Stimulated activated CD8-positive, alpha-beta memory T cell treated with anti-CD3 and anti-CD28 coated beads, Interleukin-4, amount 100 ng/mL, for 24 hours (primary cell): ENCODE measurements around the gene HCRT.
"Not testable (repeated sequence)": the region's sequence is repeated elsewhere in the genome, so short reads cannot be mapped to it uniquely, and the experiment has no call there.

Experiments used
- DNase-seq: peaks from one replicate; pipeline ENCODE4 v3.0.0-alpha.2; 2020; ENCODE audit warnings: low read depth

HCRT gene

DNA sequence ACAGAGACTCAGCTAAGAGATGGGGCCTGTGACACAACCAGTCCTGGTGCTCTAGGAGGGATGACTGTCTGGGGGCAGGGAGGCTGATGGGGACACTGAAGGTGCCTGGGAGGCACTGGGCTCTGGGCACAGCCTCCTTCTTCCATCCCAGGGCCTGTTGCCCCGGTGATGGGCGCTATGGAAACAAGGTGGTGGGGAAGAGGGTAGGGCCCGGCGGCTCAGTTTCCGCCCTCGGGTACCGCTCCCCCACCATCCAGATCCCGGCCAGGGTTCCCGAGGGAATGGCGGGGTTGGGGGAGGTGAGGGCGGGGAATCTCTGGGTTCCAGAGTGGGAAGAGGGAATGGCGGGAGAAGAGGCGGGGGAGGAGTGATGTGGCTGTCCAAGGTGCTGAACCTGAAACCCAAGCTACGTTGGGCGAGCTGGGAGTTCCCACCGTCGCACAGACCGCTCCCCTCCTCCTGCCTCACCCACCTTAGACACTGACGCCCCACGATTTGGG is 5.3 kb downstream of the HCRT start:
- no peak for DNase-seq

DNA sequence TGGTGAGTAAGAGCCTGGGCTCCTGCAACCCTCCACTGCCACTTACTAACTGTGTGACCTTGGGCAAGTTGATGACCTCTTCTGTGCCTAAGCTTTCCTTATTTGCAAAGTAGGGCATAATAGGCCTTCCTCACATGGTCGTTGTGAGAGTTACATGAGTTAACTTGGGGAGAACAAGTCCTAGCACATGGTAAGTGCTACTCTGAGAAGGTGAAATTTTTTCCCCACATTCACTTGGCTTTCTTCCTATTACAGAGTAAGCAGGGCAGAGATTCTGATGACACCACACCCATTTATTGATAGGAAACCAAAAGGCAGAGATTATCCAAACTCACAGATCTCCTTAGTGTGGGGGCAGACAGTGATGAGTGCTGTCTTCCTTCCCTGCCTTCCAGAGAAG is 5.9 kb downstream of the HCRT start:
- DNase-seq, result no peak

DNA sequence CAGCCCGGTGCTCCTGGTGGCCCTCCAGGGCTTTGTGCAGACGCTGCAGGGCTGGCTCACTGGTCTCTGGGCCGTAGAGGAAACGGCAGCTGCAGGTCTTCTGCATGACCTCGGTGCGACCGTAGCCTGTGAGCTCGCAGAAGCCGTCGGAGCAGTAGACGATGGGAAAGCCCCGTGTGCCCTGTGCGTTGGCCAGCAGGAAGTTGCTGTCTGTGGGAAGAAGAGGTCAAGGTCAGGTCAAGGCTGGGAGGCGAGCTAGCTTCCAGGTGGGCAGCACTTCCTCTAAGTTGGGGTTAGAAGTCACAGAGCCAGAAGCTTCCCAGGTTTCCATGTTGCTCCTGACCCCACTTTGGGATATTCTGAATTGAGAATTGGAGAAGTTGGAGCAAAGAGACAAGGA is 6.4 kb downstream of the HCRT start:
- DNase-seq, result no peak

DNA sequence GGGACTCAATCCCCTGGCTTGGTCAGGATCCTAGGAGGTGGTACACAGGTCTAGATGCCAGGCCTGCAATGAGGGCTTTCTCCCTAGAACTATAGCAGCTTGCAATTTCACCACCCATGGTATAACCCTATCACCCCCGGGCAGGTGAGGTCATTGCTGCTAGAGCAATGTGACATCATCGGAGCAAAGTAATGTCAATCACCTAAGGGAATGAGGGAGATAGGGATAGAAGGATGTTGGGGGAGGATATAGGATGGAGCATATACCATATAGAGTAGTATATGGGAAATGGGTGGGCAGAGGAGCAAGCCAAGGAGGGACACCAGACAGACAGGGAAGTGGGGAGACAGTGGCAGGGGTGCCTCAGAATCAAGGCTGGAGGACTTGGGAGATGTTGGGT is 7.6 kb downstream of the HCRT start:
- no peak for DNase-seq

DNA sequence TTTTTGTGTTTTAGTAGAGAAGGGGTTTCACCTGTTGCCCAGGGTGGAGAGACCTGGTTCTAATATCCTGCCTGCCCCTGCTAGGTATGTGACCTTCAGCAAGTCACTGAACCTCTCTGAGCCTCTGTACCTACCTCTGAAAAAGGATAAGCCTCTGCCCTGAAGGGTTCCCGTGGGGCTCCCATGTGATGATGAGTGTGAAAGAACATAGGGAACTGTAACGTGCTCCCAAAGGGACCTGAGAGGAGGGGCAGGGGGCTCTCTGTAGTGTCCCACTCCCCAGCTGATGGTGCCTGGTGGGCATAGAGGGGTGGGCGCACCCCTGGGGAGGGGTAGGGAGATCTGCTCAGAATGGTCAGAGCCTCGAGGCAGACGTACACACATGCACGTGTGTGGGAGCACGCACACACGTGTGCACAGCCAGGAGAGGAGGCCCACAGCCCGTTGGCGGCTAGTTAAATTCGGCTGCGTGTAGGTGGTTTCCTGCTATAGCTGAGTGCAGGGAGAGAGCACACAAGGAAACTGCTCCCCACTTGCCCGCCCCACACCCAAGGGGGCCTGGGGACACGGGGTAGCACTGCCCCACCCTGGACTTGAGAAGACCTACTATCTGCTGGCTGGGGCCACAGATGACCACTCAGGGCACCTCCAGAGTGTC is 11.0 kb downstream of the HCRT start:
- DNase-seq, result no peak

DNA sequence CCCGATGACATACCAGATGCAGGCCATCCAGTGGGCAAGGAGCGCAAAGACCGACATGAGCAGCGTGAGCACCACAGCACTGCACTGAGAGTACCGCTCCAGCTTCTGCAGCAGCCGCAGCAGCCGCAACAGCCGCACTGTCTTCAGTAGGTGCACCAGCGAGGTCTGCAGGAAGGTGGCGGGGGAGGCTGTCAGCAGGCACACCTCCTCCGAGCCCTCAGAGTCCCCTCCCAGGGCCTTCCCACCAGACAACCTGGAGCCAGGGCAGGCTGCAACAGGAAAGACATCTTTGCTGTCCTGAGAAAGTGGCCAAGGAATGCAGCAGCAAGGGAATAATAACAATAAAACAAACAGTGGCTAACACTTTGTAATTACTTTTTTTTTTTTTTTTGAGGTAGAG is 13.4 kb downstream of the HCRT start:
- DNase-seq, result no peak

DNA sequence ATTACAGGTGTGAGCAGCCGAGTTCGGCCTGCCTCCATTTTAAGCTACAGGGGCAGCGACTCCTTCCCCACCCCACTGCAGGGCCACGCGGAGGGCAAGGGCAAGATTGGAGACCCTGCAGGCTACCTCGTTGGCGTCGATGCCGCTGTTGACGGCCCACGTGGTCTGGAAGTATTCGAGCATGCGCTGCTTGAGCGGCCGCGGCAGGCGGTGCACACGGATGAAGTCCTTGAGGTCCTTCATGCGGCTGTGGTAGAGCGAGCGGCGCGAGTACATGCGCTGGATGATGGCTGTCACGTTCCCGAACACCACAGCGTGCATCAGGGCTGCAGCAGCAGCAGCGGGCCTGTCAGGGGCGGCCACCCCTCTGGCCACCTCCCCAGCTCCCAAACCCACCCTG is 15.9 kb downstream of the HCRT start:
- DNase-seq, result no peak

DNA sequence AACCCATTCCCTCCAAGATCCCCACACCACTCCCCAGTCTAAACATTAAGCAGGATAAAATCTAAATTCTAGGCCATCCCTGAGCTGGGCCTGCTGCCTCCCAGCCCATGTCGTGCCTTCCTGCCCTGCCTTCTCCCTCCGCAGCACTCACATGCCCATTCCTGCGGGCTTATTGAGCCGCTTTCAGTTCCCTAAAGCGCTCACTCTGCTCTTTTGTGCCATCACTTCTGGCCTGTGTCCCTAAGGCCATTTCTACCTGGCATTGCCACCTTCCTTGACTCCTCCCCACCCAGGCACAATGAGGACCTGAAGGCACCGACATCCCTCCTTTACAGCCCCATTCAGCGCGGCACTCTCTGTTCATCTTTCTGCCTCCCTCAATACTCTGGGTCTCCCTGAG is 17.4 kb downstream of the HCRT start:
- no peak for DNase-seq

DNA sequence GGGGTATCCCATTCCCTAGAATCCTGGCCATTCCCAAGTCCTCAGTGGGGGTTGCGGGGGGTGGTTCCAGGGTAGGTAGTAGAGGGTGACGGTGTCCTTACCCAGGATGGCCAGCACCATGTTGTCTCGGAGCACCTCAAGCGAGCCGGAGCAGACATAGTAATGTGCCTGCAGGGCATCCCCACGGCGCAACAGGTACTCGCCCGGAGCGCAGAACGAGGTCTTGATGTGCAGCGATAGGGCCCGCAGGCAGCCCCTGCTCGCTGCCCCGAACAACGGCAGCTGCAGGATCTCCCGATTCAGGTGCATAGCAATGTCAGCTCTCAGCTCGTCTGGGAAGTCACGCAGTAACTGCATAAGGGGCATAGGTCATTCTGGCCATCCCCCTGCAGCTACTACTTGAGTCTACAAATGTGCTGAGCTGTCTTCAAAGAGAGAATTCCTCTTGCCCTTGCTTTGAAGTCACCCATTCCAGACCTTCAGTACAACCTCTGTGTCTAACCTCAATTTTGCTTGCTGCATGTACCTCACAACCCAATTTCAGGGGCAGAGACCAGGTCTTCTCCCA is 19.0 kb downstream of the HCRT start:
- DNase-seq, result no peak

DNA sequence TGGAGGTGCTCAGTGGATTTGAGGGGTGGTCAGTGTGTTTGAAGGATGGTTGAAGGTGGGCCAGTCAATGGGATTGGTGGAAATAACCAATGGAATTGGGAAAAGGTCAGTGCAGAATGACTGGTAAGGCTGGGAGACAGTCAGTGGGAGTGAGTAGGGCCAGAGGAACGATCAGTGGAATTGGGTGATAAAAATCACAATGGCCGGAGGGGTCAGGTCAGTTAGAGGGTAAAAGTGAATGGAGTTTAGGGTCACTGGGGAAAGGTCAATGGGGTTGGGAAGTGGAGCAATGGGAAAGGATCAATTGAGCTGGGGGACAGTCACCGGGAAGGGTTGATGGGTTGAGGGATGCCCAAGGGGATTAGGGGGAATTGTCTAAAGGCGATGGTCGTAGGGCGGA is 19.5 kb downstream of the HCRT start:
- no peak for DNase-seq

DNA sequence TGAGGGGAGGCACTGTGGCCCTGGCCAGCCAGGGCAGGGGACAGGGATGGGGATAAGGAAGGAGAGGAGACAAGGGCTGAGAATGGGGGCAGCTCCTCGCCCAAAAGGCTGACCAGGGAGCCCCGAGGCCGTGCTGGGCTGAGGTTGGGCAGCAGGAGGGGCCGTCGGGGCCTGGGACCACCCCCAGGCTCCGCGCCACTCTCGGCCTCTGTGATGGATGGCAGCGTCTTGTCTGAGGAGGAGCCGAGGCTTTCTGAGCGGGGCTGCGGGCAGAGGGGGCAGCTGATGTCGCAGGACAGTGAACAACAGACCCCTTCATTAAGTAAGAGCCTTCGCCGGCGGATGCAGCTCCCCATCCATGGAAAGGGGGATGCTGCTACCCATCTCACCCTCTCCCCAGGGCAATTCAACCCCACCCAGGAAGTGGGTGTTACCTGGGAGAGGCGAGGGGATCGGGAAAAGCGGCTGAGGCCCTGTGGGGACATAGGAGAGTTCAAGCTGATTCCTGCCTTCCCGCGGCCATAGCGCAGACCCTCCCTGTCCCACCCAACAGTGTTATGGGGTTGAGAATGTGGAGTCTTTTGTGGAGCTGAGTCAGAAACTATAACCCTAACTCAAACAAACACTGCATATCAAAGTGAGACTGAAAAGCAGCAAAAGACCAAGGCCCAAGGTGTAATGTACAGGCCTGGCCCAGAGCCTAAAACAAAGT is 21.4 kb downstream of the HCRT start:
- DNase-seq, result no peak

DNA sequence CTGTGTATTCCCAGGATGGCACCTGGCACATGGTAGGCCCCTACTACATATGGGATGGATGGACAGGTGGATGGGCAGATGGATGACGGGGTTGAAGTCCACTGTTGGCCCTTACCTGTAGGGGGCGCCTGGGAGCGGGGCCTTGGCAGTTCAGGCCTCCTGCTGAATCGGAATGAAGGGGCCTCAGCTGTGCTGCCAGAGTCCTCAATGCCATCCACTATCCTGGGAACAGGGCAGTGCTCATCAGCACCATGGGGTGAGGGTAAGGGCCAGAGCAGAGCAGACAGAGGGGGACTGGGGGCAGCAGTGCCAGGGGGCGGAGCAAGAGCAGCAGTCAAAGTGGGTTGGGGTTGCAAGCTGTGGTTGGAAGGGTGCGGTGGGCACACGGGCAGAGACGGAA is 22.1 kb downstream of the HCRT start:
- DNase-seq, result no peak

DNA sequence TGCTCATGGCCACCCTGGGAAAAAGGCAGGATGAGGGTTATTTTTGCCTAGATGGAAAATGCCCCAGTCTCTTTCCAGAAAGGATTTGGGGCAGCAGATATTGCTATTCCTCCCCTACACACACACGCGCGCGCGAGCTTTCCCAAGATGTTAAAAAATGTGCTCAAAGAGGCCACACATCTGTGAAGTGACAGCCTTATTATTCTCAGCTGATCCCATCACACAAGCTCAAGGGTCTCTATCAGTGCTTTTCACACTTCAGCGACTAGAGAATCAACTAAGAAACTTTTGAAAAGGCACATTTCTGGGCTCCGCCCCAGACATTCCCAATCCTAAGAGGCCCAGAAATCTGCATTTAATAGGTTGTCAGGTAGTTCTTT is 24.7 kb downstream of the HCRT start:
- no peak for DNase-seq

DNA sequence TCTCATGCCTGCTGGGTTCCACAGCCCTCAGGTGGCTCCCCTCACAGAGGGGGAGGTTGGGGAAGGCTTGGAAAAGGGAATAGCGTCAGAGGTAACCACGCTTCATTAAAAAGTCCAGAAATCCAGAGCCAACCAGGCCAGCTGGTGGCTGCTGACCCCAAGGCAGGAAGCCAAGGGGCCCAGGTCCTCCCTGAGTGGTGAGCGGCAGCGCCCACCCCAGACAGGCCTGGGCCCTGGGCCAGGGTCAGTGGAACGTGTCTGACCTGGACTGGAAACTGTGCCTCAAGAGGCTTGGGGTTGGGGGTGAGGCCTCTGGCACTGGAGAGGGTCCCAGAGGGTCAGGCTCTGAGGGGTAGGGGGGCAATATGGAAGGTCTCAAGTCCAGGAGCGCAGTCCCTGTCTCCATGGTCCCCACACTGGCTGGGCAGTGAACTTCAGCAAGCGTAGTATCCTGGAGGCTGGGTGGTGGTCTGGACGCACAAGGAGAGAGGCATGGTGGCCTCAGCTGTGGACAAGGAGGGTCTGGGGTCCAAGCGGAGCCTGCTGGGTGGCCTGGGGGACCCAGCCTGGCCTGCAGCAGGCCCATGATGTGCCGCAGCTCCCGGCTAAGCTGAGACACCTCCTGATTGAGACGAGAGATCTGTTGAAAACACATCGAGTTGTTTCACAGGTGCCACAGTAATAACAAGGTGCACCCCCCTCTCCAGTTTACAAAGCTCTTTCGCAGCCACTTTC is 25.3 kb downstream of the HCRT start:
- DNase-seq, result no peak

DNA sequence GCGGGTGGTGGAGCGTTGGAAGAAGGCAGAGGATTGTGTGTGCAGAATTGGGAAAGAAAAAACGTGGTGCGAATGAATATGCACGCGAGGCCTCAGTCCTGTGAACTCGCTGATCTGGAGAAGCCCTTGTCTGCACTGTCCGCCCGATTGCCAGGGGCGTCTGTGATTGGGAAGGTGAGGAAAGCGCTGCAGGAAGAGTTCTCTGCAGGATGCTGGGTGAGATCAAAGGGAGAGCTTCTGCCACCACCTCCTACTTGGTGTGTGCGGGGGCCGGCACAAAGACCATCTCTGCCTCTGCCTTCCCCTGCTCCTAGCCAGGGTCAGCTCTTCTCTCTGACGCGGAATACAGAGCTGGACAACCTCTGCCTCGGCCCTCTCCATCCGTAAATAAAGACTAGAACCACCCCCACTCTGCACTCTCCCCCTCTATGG is 29.6 kb downstream of the HCRT start:
- DNase-seq, result no peak

DNA sequence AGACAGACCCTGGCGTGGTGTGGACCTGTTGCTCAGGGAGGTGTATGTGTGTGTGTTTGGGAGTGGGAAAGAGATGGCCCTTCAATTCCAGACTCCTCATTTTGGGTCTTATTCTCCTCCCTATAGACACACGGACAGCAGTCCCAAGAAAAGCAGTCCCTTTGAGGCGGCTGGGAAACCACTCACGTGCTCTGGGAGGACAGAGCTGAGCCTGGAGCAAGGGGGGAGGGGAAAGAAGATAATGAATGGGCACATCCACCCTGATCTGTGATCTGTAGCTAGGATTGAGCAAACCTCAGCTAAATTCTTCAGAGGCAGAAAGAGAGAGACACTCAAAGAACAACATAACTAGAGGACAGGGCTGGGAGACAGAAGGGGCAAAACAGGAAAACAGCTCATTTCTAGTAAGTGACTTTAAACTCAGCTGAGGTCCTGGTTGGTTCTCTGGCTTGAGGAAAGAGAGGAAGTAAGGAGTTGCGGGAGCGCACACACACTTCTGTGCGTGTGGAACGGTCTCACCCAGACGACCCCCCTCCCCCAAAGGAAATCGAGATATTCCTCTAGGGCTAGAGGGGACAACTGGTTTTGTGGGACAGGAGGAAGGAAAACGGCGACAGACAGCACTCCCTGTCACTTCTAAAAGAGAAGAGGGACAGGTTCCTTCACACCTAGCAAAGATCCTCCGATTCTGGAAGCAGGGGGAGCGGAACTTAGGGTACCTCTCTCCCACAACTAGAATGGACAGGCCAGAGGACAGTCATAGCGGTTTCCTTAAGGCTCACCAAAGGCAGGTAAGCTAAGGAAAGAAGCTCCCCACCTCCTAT is 31.1 kb downstream of the HCRT start:
- DNase-seq, result no peak

DNA sequence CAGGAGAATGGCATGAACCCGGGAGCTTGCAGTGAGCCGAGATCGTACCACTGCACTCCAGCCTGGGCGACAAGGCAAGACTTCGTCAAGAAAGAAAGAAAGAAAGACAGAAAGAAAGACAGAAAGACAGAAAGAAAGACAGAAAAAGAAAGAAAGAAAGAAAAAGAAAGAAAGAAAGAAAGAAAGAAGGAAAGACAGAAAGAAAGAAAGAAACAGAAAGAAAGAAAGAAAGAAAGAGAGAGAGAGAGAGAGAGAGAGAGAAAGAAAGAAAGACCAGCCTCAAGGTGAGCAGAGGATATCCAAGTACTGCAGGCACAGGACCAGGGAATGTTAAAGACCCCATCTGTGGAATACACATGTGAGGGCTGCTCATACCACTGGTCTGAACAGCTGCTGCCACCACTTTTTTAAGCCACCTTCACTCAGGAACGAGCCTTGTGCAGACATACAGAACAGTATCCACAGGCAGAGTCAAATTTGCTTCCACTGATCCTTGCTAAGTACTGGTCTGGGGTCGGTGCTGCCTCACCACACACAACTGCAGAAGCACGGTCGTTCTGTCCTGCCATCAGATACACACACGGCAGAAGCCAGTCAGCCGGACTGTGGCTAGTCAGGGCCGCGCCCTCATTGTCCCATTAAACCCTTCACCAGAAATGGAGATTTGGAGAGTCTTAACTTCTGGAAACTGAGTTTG is 38.2 kb downstream of the HCRT start:
- DNase-seq, result no peak

DNA sequence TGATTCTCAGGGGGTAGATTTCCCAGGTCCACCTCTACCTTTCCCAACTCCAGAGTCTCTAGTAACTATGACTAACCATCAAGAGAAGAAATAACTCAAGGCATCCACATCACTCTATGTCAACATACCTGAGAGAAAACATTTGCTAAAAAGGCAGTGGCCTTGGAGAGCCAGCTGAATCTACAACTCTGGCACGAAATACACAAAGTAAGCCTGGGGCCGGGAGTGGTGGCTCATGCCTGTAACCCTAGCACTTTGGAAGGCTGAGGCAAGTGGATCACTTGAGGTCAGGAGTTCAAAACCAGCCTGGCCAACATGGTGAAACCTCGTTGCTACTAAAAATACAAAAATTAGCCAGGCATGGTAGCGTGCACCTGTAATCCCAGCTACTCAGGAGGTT is 42.1 kb downstream of the HCRT start:
- DNase-seq, result not testable (repeated sequence)

DNA sequence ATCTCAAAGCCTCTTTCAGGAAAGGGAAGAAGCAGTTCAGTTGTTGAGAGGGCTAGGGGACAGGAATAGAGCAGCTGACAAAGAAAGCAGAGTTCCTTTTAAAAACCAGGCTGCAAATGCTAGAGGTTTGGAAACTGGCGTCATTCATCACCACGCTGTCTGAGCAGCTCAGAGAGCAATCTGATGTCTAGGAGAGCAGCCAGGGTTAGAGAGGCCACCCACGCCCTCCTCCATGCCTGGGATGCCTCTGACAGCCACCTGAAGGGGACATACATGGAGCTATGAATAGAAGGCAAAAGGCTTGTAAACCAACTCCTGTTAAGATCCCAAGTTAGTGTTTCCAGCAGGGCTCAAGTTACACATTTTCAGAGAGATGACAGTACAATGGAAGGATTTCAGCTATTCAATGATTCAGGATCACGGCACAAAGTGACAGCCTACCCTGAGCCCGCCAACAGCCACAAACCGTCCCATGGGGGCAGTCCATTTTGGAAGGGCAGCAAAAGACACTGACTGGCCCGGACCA is 42.8 kb downstream of the HCRT start:
- no peak for DNase-seq

DNA sequence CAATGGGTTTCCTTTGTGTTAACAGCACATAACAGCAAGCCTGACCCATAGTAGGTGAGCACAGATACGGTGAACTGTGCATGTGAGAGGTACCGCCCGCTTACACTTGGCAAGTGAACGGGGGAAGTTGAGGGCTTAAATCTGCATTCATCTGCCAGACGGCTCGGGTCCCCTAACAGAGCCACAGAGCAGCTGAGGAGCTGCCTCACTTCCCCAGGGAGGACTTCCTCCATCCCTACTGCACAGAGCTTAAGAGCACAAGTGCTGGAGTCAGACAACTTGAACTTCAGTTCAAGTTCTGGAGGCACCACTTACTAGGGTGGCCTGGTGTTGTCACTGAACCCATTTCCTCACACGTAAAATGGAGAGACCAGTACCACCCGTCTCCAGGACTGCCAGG is 43.9 kb downstream of the HCRT start:
- DNase-seq, result no peak

DNA sequence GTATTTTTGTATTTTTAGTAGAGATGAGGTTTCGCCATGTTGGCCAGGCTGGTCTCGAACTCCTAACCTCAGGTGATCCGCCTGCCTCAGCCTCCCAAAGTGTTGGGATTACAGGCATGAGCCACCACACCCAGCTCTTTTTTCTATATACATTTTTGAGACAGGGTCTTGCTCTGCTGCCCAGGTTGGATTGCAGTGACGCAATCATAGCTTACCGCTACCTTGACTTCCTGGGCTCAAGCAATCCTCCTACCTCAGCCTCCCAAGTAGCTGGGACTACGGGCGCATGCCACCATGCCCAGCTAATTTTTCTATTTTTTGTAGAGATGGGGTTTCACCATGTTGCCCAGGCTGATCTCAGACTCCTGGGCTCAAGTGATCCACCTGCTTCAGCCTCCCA is 44.6 kb downstream of the HCRT start:
- not testable (repeated sequence) for DNase-seq
